Stimulated activated CD4-positive, alpha-beta T cell treated with anti-CD3 and anti-CD28 coated beads, TNF-alpha, amount 100 ng/mL, for 4 hours (primary cell): ENCODE results near the gene GPR176.
"Not testable (repeated sequence)": the region's sequence is repeated elsewhere in the genome, so short reads cannot be mapped to it uniquely, and the experiment has no call there.

Experiments
- DNase-seq, 3 experiments: peaks; one replicate each; pipeline ENCODE4 v3.0.0-alpha.2; 2020; ENCODE audit warnings: low read depth in 3 of 3

The GPR176 gene

DNA sequence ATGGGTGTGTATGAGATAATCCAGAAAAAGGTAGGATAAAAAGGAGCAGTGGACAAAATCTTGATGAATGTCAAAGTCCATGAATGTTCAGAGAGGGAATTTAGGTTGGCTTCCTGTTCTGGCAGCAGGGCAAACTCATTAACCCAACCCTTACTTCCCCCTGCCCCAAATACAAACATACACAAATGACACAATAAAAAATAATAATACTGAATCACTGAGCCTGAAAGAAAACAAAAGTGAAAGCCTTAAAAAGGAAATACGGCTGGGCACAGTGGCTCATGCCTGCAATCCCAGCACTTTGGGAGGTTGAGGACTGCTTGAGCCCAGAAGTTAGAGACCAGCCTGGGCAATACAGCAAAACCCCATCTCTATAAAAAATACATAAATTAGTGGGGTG, 62.9 kb downstream of the GPR176 start:
- no peak for DNase-seq

DNA sequence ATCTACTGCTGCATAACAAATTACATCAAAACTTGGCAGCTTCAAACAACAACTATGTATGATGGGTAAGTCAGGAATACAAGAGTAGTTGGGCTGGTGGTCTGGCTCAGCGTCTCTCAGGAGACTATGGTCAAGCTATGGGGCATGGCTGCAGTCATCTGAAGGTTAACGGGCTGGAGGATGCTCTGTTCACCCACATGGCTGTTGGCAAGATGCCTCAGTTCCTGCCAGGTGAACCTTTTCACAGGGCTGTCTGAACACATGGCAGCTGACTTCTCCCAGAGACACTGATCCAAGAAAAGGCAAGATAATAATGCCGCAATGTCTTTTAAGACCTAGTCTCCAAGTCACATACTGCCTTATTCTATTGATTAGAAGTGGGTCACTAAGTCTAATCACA, 63.7 kb downstream of the GPR176 start:
- DNase-seq, result no peak

DNA sequence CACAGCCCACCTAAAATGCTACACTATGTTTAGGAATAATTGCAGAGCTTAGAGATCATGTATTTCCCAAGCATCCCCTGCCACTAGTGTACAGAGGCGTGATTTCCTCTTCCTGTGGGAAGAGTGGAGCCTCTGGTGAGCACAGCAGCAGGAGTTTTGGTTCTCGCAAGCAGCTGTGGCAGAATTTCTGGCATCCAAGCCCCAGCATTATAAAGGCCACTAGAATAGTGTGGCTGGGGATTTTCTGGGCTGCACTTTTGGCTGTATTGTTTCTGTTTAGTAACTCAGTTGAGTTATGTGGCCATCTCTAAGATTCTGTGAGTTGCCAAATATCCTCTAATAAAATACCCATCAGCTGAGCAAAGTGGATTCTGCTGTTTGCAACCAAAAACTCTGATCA, 64.7 kb downstream of the GPR176 start:
- no peak for DNase-seq

DNA sequence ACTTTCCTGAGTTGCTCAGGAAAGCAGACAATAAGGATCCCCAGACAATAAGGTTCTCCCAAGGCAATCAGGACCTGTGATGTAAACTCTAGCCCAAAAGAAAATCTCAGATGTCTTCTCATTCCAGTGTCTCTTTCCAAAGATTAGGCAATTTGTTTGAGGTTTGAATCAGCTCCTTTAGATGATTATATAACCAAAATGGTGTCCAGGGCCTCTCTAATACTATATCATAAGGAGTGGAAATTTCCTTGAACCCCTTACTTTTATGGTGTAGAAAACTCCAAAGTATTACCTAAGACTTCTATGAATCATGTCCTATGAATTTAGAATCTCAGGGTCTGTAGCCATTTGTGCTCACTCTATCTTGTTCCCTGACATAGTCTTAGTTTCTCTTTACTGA, 65.9 kb downstream of the GPR176 start:
- DNase-seq, result no peak

DNA sequence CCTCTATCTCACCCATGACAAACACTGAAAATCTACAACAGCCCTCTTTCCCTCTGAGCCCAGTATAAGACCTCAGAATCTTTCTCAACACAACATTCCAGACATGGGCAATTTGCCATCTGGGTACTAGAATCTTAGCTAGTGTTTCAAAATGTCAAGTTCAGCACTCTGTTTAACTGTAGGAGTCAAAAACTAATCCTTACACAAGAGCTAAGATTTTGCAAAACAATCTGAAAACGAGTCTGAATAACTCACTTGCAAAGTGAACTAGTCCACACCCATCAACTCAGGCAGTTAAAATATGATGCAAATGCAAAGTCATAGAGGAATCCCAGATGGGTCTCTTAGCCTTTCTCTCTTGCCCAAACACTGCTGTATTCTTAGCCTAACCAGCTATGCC, 67.8 kb downstream of the GPR176 start:
- no peak for DNase-seq

DNA sequence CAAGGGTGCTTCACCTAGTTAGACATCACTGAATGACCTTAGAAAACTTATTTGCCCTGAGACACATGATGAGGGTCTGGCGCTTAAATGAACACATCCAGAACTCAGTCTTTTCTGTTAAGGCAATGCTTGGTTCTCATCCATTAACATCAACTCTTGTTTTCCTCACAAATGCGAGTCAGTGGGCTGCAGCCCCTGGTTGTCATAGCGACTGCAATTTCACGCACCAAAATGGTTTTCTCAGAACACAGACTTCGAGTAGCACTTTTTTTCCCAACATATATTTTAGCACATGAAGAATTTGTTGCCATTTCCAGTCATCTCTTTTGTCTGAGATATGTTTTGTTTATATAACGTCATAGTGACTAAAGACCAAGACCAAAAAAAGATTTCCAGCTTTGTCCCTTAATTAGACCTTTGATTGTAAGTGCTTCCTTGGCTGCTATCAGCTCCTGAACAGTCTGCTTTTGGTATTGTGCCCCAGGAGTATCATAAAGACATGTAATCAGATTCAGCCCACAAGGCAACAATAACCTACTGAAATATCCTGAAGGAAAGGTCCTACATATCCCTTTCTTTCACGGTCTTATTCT, 68.5 kb downstream of the GPR176 start:
- no peak for DNase-seq

DNA sequence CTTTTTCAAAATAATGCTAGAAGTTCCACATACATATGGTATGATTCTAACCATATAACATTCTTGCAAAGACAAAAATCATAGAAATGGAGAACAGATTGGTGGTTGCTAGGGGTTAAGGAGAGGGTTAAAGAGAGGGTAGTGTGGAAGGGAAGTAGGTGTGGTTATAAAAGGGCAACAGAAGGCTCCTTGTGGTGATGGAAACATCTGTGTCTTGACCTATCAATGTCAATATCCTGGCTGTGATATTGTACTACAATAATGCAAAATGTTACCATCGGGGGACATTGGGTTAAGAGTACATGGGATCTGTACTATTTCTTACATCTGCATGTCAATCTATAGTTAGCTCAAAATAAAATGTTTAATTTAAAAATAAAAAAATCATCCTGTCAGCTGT, 69.6 kb downstream of the GPR176 start:
- DNase-seq, result no peak

DNA sequence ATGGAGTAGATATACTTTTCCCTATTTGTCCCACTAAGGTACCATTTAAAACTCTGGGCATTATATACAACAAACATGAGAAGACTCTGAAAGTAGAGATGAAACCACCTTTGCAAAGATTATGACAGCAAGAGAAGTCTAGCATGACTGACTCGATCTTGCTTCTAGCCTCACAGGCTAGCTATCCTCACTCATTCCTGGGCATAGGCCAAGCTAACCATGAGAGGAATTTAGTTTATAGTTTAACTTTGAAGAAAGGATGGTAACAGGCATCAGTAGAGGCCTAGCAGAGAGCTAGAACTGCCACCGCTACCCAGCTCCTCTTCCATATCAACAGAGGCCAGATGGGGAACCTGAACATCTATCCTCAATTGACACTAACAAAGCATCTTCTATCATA, 74.0 kb downstream of the GPR176 start:
- no peak for DNase-seq

DNA sequence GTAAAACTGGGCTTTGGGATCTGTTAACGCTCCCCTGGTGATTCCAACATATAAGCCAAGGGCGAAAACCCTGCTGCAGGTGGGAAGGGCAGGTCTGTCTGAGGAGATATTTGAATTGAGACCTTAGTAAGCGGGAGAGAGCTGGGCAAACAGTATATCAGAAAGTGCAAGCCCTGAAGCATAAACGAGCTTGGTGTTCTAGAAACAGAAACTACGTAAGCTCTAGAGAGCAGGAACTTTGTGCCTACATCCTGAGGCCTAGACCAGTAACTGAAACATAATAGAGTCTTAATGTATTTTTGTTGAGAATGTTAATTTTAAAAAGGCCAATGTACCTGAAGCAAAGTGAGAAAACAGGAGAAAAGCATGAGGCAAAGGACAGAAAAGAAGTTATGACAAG, 74.5 kb downstream of the GPR176 start:
- DNase-seq, result no peak

DNA sequence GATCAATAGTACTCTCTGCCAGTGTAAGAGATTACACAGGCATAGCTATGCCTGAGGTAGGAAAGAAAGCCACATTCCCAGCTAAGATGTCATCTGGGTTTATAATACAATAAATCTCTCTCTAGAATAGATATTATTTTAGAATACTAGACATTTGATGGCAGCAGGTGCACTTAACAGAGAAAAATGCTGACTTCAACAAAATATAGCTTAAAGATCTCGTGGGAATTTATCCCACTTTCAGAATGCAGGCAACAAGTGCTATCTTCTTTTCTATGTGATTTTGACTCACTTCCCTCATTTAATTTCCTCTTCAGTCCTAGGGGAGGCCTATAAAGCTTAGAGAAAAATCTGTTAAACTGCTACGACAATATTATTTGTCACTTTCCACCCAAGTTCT, 76.5 kb downstream of the GPR176 start:
- no peak for DNase-seq

DNA sequence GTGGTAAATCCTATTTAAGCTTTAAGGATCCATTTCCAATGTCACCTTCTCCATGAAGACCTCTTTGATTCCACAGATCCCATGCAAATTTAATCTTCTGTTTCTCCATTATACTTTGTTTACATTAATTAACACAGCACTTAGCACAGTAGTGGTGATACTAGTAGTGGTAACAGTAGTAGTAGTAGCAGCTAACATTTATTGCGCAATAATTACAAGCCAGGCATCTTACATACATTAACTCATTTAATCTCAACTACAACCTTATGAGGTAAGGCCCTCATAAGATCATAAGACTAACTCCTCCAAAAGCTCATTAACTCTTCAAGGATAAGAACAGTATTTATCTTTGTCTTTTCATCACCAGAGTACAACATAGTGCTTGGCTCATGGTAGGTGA, 82.6 kb downstream of the GPR176 start:
- no peak for DNase-seq

DNA sequence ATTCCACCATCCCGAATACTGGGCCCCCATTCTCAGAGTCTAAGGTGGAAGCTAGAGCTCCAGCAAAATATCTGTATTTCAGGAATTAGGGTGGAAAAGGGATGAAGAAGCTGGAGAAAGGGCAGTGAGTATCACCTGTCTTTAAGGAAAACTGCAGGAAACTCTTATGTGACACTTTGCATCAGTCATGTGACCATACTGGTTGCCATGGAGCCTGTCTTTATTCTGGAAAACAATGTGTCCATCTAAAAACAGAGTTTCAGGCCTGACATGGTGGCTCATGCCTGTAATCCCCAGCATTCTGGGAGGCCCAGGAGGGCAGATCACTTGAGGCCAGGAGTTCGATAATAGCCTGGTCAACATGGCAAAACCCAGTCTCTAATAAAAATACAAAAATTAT, 84.5 kb downstream of the GPR176 start:
- DNase-seq, result no peak

DNA sequence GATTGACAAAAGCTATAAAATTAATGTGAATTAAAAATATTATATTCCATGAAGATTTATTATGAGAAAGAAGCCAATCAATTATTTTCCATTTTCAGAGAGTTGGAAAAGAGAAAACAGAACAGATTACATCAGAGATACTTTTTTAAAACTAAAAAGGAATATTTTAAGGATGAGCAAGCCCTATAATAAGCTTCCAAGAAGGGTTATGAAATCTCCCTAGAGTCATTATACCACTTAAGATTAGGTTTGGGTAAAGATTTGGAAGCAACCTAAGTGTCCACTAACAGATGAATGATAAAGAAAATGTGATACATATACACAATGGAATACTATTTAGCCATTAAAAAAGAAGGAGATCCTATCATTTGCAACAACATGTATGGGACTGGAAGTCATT, 85.8 kb downstream of the GPR176 start:
- DNase-seq, result no peak

DNA sequence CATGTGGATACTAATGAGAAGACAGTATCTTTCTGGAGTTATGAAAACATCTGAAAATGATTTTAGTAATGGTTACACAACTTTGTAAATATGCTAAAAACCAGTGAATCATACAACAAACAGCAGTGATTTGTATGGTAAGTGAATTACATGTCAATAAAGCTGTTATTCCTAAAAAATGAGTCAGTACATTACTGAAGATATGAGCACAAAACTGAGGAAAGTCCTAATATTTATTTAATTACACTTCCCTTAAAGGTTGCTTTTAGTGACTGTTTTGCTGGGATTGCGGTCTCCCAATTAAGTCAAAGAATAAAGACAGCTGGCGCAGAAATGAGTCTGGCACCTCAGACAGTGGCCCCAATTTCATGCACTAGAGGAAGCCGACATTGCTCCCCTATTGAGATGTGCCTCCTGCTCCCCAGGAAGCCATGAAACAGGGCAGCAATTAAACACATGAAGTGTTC, 86.5 kb downstream of the GPR176 start:
- no peak for DNase-seq

DNA sequence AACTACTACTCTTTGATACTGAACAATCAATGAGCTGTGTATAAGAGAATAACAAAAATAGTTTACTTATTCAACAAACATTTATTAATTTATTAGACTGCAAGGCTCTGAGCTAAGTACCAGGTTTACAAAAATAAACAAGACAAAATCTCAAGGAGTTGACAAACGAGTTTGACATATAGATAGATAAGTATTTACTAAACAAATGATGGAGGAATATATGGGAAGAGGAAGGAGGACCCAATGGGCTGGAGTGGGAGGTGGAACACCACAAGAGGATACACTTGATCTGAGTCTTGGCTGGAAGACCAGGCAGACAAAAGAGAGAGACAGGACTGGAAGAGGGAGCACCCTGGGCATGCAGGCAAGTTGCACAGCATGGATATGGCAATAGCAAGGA, 89.9 kb downstream of the GPR176 start:
- DNase-seq, result no peak

DNA sequence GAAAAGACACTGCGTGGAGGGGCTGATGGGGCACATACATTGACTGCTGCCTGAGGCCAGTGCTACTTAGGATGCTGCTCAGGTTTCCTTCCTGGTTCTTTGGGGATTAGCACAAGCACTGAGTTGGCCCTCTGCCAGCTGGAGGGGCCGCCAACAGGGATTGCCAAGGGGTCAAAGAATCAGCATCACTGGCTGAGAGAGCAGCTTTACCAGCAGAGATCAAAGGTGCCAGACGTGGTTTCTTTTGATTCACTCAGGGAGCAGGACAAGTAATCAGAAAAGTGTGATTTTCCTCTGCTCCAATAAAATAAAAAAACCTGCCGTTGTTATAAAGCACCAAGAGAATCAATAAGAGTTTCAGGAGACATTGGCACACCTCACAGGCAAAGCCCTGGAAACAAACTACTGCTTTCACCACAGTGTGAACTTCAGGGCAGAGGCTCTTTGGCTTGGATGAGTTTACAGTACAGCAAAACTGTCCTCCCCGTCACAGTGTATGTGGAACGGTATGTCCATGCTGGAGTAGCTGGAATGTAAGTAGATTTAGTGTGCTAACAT, 91.6 kb downstream of the GPR176 start:
- DNase-seq, result no peak

DNA sequence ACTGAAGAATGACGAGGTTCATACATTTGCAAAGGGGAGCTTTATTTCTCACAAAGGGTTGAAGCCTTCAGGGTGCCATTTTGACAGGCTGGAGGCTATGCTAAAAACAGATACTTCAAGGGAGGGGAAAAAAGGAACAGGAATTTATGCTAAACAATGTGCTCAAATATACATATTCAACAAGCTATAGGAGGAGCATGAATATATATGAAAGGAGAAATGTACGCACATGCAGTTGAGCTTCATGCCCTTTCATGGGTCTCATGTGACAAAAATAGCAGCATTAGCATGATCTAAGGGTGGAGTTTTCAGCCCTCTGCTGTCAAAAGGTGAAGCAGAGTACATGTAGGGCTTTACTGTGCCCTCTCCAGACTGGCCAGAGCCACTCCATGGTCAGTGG, 93.1 kb downstream of the GPR176 start:
- no peak for DNase-seq

DNA sequence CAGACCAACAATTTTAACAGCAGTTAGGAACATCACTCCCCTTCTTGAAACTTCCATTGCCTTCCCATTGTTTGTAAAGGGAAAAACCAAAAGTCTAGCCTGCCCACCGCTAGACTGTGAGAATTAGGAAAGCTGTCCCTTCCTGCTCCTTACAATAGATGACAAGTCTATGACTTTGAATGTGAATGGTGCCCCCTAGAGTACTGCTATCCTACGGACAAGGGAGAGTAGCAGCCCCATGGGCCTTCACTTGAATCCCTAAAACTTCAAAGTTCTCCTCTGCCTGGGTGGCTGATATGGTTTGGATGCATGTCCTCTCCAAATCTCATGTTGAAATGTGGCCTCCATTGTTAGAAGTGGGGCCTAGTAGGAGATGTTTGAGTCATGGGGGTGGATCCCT, 96.4 kb downstream of the GPR176 start:
- DNase-seq, result no peak

DNA sequence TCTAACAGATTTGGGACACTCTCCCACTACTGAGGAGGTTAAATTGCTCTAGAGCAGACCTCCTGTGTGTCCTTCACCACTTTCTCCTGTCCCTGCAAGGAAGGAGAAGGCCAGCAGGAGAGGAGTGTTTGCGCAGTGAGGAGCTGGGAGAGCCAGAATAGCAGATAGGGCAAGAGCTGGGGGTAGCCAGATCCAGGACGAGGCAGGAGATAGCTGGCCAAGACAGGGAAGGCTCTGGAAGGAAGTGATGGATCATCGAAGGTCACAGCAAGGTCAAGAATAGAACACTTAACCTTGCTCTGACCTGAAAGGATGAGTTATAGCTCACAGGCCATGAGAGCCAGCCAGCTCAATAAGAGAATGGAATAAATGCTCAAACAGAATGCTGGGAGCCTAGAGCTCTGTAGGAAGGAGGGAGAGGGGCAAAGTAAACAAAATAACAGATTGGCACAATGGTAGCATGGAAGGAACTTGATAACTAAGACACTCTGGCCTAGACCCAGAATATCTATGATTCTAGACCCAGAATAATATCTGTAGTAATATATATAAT, 99.9 kb downstream of the GPR176 start:
- no peak for DNase-seq

DNA sequence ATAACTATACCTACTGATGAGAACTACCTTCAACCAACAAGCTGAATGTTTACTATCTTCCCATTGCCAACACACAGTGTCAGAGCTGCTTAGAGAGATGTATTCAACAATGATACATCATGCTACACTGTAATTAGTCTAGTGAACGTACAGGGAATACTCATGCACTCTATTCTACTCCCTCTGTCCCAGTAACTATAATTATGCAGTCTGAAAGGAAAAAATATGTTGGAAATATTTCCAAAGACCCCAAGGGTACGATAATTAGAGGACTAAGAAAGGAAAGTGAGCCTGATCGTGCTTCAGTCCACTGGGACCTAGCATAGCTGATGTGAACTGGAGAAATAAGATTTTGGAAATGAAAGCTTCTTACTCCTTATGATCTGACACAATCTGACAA, 100.5 kb downstream of the GPR176 start:
- no peak for DNase-seq

DNA sequence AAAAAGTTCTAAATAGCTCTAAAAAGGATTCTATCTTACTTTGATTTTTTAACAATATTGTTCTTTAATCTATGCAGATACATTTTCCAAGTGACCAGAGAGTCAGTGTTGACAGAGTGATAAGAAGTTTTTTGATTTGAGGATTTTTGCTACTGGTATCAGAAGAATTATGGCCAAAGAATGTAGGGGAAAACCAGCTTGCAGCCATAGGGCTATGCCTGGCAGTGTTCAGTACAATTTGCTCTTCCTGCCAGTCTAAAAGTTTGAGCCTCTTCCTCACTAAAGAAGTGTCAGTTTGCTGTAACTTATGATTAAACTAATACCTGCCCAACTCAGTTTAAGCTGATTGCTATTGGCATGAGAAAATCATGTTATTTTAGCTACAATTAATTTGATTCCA, 102.2 kb downstream of the GPR176 start:
- no peak for DNase-seq

DNA sequence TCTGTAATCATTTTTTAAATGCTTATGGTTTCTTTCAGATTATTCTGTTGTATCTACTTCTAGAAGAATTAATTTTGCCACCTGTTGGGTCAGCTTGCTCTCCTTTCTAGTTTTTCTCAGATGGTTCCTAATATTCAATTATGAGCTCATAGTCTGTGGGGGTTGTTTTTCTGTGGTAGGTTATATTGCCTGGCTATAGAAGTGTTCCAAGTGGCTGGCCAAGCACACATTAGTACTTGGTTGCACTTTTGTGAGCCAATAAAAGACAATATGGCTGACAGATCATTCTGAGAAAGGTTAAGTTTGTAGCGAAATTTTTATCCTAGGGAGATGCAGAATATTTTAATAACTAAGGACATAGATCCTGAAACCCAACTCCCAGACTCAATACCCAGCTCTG, 105.6 kb downstream of the GPR176 start:
- no peak for DNase-seq

DNA sequence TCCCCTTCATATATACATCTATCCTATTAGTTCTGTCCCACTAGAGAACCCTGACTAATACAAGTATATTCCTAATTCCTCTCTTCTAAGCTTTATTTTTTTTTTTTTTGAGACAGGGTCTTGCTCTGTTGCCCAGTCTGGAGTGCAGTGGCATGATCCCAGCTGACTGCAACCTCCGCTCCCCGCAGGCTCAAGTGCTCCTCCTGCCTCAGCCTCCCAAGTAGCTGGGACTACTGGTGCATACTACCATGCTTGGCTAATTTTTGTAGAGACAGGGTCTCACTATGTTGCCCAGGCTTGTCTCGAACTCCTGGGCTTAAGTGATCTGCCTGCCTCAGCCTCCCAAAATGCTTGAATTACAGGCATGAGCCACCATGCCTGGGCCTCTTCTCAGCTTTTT, 107.4 kb downstream of the GPR176 start:
- not testable (repeated sequence) for DNase-seq

DNA sequence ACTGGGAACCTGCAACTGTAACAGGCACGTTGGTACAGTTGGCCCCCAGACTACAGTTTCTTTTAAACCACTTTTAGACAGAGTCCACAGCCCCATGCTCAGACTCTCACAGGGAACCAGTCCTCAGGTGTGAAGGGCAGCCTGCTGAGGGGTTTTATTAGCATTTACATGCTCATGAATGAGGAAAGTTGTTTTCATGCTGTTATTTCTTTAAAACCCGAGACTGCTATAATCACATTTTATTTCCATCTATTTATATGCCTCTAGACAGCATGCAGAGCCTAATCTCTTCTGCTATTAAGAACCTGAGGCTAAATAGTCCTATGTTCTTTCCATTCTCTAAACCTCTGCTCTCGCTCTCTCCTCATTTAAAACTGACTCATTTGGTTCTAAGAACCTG, 111.2 kb downstream of the GPR176 start:
- no peak for DNase-seq
